SK-N-SH treated with all-trans-retinoic acid at 6 μM for 48 hours (cell line): ENCODE results near the gene VCAN.

Source experiments
- ATAC-seq: fragments of 200-7000 bp; cut with Tn5 transposase; 3 replicates; pipeline ENCODE4 v1.9.1; 2020; ENCODE audit warnings: mild to moderate bottlenecking, moderate library complexity
- ARNTL ChIP-seq: fragments of 450-650 bp; formaldehyde crosslinking; IDR thresholded peaks from 2 replicates; pipeline ENCODE4 v1.5.0; 2020; ENCODE audit warnings: low read depth, mild to moderate bottlenecking, moderate library complexity, borderline replicate concordance
- BACH2 ChIP-seq: fragments of 250-450 bp; sonication (Bioruptor Pico); IDR thresholded peaks from 2 replicates; pipeline ENCODE4 v1.9.0; 2021; ENCODE audit warnings: mild to moderate bottlenecking, borderline replicate concordance
- CREB5 ChIP-seq: fragments of 250-450 bp; sonication (Bioruptor Pico); IDR thresholded peaks from 2 replicates; pipeline ENCODE4 v1.5.1; 2020; ENCODE audit warnings: low read depth, mild to moderate bottlenecking, moderate library complexity
- CSDC2 ChIP-seq: fragments of 250-450 bp; sonication (Bioruptor Pico); IDR thresholded peaks from 2 replicates; pipeline ENCODE4 v1.5.0; 2020; ENCODE audit warnings: mild to moderate bottlenecking, moderate library complexity
- CSRNP3 ChIP-seq: fragments of 250-450 bp; sonication (Bioruptor Pico); IDR thresholded peaks from 2 replicates; pipeline ENCODE4 v1.5.1; 2021; ENCODE audit warnings: mild to moderate bottlenecking, moderate library complexity
- ESRRG ChIP-seq: fragments of 250-450 bp; sonication (Bioruptor Pico); IDR thresholded peaks from 2 replicates; pipeline ENCODE4 v1.6.1; 2021; ENCODE audit warnings: mild to moderate bottlenecking
- ISL1 ChIP-seq: fragments of 250-450 bp; sonication (Bioruptor Pico); IDR thresholded peaks from 2 replicates; pipeline ENCODE4 v2.1.2; 2022; ENCODE audit warnings: mild to moderate bottlenecking, moderate library complexity
- OSR1 ChIP-seq: fragments of 250-450 bp; sonication (Bioruptor Pico); IDR thresholded peaks from 2 replicates; pipeline ENCODE4 v1.8.0; 2022; ENCODE audit warnings: moderate library complexity, mild to moderate bottlenecking, inconsistent platforms
- PPARA ChIP-seq: fragments of 250-450 bp; sonication (Bioruptor Pico); IDR thresholded peaks from 2 replicates; pipeline ENCODE4 v1.5.0; 2020; ENCODE audit warnings: mild to moderate bottlenecking, borderline replicate concordance
- SNAI2 ChIP-seq: fragments of 250-450 bp; sonication (Bioruptor Pico); IDR thresholded peaks from 2 replicates; pipeline ENCODE4 v1.5.0; 2020; ENCODE audit warnings: mild to moderate bottlenecking, moderate library complexity
- TCF4 ChIP-seq: fragments of 250-450 bp; sonication (Bioruptor Pico); IDR thresholded peaks from 2 replicates; pipeline ENCODE4 v1.8.0; 2021; ENCODE audit warnings: mild to moderate bottlenecking, moderate library complexity, borderline replicate concordance
- TOX ChIP-seq: fragments of 250-450 bp; sonication (Bioruptor Pico); IDR thresholded peaks from 2 replicates; pipeline ENCODE4 v1.8.0; 2021; ENCODE audit warnings: mild to moderate bottlenecking, moderate library complexity, borderline replicate concordance
- ZFP3 ChIP-seq: fragments of 250-450 bp; sonication (Bioruptor Pico); IDR thresholded peaks from 2 replicates; pipeline ENCODE4 v1.5.0; 2020; ENCODE audit warnings: mild to moderate bottlenecking, moderate library complexity
- ZFP30 ChIP-seq: fragments of 450-650 bp; formaldehyde crosslinking; IDR thresholded peaks from 2 replicates; pipeline ENCODE4 v1.5.0; 2022; ENCODE audit warnings: mild to moderate bottlenecking, moderate library complexity
- ZNF565 ChIP-seq: fragments of 450-650 bp; formaldehyde crosslinking; conservative IDR thresholded peaks from 2 replicates; pipeline ENCODE4 v1.5.0; 2020; ENCODE audit warnings: low read depth, mild to moderate bottlenecking, moderate library complexity
- ZNF70 ChIP-seq: fragments of 450-650 bp; formaldehyde crosslinking; IDR thresholded peaks from 2 replicates; pipeline ENCODE4 v1.5.0; 2020; ENCODE audit warnings: mild to moderate bottlenecking, moderate library complexity
- TF ChIP-seq, protein P1 (sequence below): fragments of 250-450 bp; sonication (Bioruptor Pico); IDR thresholded peaks from 2 replicates; pipeline ENCODE4 v1.5.0; 2020; ENCODE audit warnings: mild to moderate bottlenecking, moderate library complexity
- TF ChIP-seq, protein P2 (sequence below): fragments of 250-450 bp; sonication (Bioruptor Pico); IDR thresholded peaks from 2 replicates; pipeline ENCODE4 v1.8.0; 2020; ENCODE audit warnings: mild to moderate bottlenecking, moderate library complexity, borderline replicate concordance
- TF ChIP-seq, protein P3 (sequence below): fragments of 250-450 bp; sonication (Bioruptor Pico); IDR thresholded peaks from 2 replicates; pipeline ENCODE4 v1.8.0; 2021; ENCODE audit warnings: low read depth, mild to moderate bottlenecking, moderate library complexity, borderline replicate concordance

Gene VCAN

DNA sequence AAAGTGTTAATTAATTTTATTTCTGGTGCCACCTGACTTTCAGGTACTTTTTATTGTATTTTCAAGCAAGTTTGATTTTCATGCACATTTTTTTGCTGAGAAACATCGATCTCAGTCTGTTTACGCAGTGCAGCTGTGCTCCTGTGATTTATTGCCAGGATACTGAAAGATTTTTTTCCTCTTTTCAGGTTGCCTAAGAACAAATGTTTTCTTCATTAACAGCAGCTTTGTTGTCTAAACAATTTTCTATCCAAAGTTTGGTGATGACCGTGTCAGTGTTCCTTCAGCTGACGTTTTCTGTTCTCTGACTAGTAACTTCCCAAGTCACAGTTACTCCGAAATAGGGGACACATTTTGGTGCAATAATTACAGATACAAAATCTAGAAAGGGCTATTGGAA, 78.1 kb downstream of the VCAN start:
- TF ChIP-seq TCF4 (no peak), ZFP3 (no peak), PPARA (CRISPR knock-in tag) (no peak)
- TF ChIP-seq, protein P1, sequence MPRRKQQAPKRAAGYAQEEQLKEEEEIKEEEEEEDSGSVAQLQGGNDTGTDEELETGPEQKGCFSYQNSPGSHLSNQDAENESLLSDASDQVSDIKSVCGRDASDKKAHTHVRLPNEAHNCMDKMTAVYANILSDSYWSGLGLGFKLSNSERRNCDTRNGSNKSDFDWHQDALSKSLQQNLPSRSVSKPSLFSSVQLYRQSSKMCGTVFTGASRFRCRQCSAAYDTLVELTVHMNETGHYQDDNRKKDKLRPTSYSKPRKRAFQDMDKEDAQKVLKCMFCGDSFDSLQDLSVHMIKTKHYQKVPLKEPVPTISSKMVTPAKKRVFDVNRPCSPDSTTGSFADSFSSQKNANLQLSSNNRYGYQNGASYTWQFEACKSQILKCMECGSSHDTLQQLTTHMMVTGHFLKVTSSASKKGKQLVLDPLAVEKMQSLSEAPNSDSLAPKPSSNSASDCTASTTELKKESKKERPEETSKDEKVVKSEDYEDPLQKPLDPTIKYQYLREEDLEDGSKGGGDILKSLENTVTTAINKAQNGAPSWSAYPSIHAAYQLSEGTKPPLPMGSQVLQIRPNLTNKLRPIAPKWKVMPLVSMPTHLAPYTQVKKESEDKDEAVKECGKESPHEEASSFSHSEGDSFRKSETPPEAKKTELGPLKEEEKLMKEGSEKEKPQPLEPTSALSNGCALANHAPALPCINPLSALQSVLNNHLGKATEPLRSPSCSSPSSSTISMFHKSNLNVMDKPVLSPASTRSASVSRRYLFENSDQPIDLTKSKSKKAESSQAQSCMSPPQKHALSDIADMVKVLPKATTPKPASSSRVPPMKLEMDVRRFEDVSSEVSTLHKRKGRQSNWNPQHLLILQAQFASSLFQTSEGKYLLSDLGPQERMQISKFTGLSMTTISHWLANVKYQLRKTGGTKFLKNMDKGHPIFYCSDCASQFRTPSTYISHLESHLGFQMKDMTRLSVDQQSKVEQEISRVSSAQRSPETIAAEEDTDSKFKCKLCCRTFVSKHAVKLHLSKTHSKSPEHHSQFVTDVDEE (CRISPR knock-in tag): no peak
- TF ChIP-seq, all 23 proteins: peak for 0
- ATAC-seq: no peak

- ATAC-seq: peak; percentile 57
- TF ChIP-seq CSDC2 (no peak), ZFP3 (no peak), CSRNP3 (CRISPR knock-in tag) (no peak), ARNTL (CRISPR knock-in tag) (no peak), PPARA (CRISPR knock-in tag) (no peak), ZFP30 (CRISPR knock-in tag) (no peak), CREB5 (CRISPR knock-in tag) (no peak), ZNF565 (no peak), ZNF70 (no peak)
These were observed 80.3 kb downstream of the VCAN start for GRCh38 chr5:83551821-83552220.

GRCh38 chr5:83552275-83552674, 80.7 kb downstream of the VCAN start:
- ATAC-seq: no peak
- TF ChIP-seq ZNF565 (no peak), CREB5 (CRISPR knock-in tag) (no peak), SNAI2 (CRISPR knock-in tag) (no peak), CSDC2 (no peak), TCF4 (no peak), TOX (CRISPR knock-in tag) (no peak), ZFP3 (no peak), BACH2 (CRISPR knock-in tag) (no peak), ZNF70 (no peak), ARNTL (CRISPR knock-in tag) (no peak), ZFP30 (CRISPR knock-in tag) (no peak), OSR1 (CRISPR knock-in tag) (no peak), ISL1 (CRISPR knock-in tag) (no peak), PPARA (CRISPR knock-in tag) (no peak), ESRRG (CRISPR knock-in tag) (no peak)
- TF ChIP-seq, protein P2, sequence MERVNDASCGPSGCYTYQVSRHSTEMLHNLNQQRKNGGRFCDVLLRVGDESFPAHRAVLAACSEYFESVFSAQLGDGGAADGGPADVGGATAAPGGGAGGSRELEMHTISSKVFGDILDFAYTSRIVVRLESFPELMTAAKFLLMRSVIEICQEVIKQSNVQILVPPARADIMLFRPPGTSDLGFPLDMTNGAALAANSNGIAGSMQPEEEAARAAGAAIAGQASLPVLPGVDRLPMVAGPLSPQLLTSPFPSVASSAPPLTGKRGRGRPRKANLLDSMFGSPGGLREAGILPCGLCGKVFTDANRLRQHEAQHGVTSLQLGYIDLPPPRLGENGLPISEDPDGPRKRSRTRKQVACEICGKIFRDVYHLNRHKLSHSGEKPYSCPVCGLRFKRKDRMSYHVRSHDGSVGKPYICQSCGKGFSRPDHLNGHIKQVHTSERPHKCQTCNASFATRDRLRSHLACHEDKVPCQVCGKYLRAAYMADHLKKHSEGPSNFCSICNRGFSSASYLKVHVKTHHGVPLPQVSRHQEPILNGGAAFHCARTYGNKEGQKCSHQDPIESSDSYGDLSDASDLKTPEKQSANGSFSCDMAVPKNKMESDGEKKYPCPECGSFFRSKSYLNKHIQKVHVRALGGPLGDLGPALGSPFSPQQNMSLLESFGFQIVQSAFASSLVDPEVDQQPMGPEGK (CRISPR knock-in tag): no peak
- TF ChIP-seq, protein P1 (CRISPR knock-in tag): no peak
- TF ChIP-seq, protein P3, sequence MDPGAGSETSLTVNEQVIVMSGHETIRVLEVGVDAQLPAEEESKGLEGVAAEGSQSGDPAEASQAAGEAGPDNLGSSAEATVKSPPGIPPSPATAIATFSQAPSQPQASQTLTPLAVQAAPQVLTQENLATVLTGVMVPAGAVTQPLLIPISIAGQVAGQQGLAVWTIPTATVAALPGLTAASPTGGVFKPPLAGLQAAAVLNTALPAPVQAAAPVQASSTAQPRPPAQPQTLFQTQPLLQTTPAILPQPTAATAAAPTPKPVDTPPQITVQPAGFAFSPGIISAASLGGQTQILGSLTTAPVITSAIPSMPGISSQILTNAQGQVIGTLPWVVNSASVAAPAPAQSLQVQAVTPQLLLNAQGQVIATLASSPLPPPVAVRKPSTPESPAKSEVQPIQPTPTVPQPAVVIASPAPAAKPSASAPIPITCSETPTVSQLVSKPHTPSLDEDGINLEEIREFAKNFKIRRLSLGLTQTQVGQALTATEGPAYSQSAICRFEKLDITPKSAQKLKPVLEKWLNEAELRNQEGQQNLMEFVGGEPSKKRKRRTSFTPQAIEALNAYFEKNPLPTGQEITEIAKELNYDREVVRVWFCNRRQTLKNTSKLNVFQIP (CRISPR knock-in tag): no peak
